Muscle layer of duodenum (tissue), 2 donors: ENCODE data around the gene TPP1.

Experiments used
- H3K27ac ChIP-seq: one replicate; pipeline ENCODE4 v1.7.0; 2013; ENCODE audit warnings: mild to moderate bottlenecking, low read length
- H3K27me3 ChIP-seq: one replicate; pipeline ENCODE4 v1.7.0; 2013; ENCODE audit warnings: low read depth, mild to moderate bottlenecking, control low read depth, low read length
- H3K36me3 ChIP-seq, 2 donors: one replicate each; pipeline ENCODE4 v1.7.0; 2013; ENCODE audit warnings: low read length in 2 of 2, control low read depth in 1 of 2, mild to moderate bottlenecking in 1 of 2; ENCODE audit not compliant: insufficient read depth in 2 of 2, control insufficient read depth in 1 of 2
- H3K4me1 ChIP-seq, 2 donors: one replicate each; pipeline ENCODE4 v1.7.0; 2013; ENCODE audit warnings: low read length in 2 of 2, mild to moderate bottlenecking in 2 of 2, control low read depth in 1 of 2, moderate library complexity in 1 of 2; ENCODE audit not compliant: insufficient read depth in 2 of 2, control insufficient read depth in 1 of 2
- H3K4me3 ChIP-seq, 2 donors: one replicate each; pipeline ENCODE4 v1.7.0; 2013; ENCODE audit warnings: low read length in 2 of 2, low read depth in 1 of 2, mild to moderate bottlenecking in 1 of 2
- H3K9me3 ChIP-seq, 2 donors: one replicate each; pipeline ENCODE4 v1.7.0; 2013; ENCODE audit warnings: low read length in 2 of 2, control low read depth in 1 of 2, mild to moderate bottlenecking in 1 of 2; ENCODE audit not compliant: control insufficient read depth in 1 of 2
- donor health status: healthy.

The TPP1 gene

GRCh38 chr11:6578134-6578533, 41.1 kb downstream of the TPP1 start:
- H3K4me3 ChIP-seq, result no peak overlapping the region
- H3K9me3 ChIP-seq, result no peaks in the 10 kb centered on the region
- H3K36me3 ChIP-seq, result no peaks in the 10 kb centered on the region
- H3K27ac ChIP-seq, result no peak overlapping the region
- no peaks in the 10 kb centered on the region for H3K27me3 ChIP-seq
- peaks cover 6 to 20% of the 10 kb centered on the region in 2 donors for H3K4me1 ChIP-seq

GRCh38 chr11:6576471-6577373, 42.5 kb downstream of the TPP1 start:
- H3K27ac ChIP-seq, result peak overlapping the region; percentile 32
- no peaks in the 10 kb centered on the region for H3K36me3 ChIP-seq
- no peaks in the 10 kb centered on the region for H3K27me3 ChIP-seq
- H3K4me1 ChIP-seq, result peaks cover 6 to 20% of the 10 kb centered on the region in 2 donors
- H3K9me3 ChIP-seq, result no peaks in the 10 kb centered on the region
- no peak overlapping the region for H3K4me3 ChIP-seq

- peaks cover 6 to 33% of the 10 kb centered on the region in 2 donors for H3K4me1 ChIP-seq
- H3K36me3 ChIP-seq, result no peaks in the 10 kb centered on the region
- no peaks in the 10 kb centered on the region for H3K27me3 ChIP-seq
- no peak overlapping the region for H3K27ac ChIP-seq
- no peak overlapping the region for H3K4me3 ChIP-seq
- no peaks in the 10 kb centered on the region for H3K9me3 ChIP-seq
Observed at GRCh38 chr11:6574816-6575715, 44.2 kb downstream of the TPP1 start.

GRCh38 chr11:6572215-6572614, 47.0 kb downstream of the TPP1 start:
- H3K4me1 ChIP-seq, result peaks cover 5 to 38% of the 10 kb centered on the region in 2 donors
- H3K27me3 ChIP-seq, result no peaks in the 10 kb centered on the region
- no peak overlapping the region for H3K27ac ChIP-seq
- H3K36me3 ChIP-seq, result no peaks in the 10 kb centered on the region
- H3K9me3 ChIP-seq, result no peaks in the 10 kb centered on the region
- H3K4me3 ChIP-seq, result no peak overlapping the region

GRCh38 chr11:6571434-6572008, 47.7 kb downstream of the TPP1 start:
- Histone ChIP-seq H3K36me3 (no peaks in the 10 kb centered on the region), H3K4me1 (peaks cover 5 to 32% of the 10 kb centered on the region in 2 donors), H3K27ac (no peak overlapping the region), H3K4me3 (peak overlapping the region in 1 of 2 donors; percentile 61), H3K27me3 (no peaks in the 10 kb centered on the region), H3K9me3 (no peaks in the 10 kb centered on the region)

GRCh38 chr11:6570691-6571427, 48.4 kb downstream of the TPP1 start:
- H3K27me3 ChIP-seq, result no peaks in the 10 kb centered on the region
- H3K4me3 ChIP-seq, result peak overlapping the region in 1 of 2 donors; percentile 61
- H3K36me3 ChIP-seq, result no peaks in the 10 kb centered on the region
- H3K27ac ChIP-seq, result no peak overlapping the region
- H3K4me1 ChIP-seq, result peaks cover 5 to 26% of the 10 kb centered on the region in 2 donors
- no peaks in the 10 kb centered on the region for H3K9me3 ChIP-seq

- Histone ChIP-seq H3K36me3 (no peaks in the 10 kb centered on the region), H3K4me3 (no peak overlapping the region)
Observed at GRCh38 chr11:6569706-6570105, 49.5 kb downstream of the TPP1 start.

GRCh38 chr11:6568191-6568918, 50.9 kb downstream of the TPP1 start:
- Histone ChIP-seq H3K4me3 (no peak overlapping the region), H3K36me3 (peaks cover 0 to 2% of the 10 kb centered on the region in 2 donors), H3K27ac (no peak overlapping the region), H3K27me3 (no peaks in the 10 kb centered on the region), H3K9me3 (no peaks in the 10 kb centered on the region), H3K4me1 (peaks cover 5 to 20% of the 10 kb centered on the region in 2 donors)

More at GRCh38 chr11:6569706-6570105, 49.5 kb downstream of the TPP1 start:
- Histone ChIP-seq H3K4me1 (peaks cover 5 to 20% of the 10 kb centered on the region in 2 donors), H3K27ac (no peak overlapping the region), H3K9me3 (no peaks in the 10 kb centered on the region), H3K27me3 (no peaks in the 10 kb centered on the region)

- peaks cover 5 to 20% of the 10 kb centered on the region in 2 donors for H3K4me1 ChIP-seq
- H3K4me3 ChIP-seq, result no peak overlapping the region
- peaks cover 0 to 5% of the 10 kb centered on the region in 2 donors for H3K36me3 ChIP-seq
- H3K9me3 ChIP-seq, result no peaks in the 10 kb centered on the region
- H3K27me3 ChIP-seq, result no peaks in the 10 kb centered on the region
- no peak overlapping the region for H3K27ac ChIP-seq
Observed at GRCh38 chr11:6567371-6567745, 51.9 kb downstream of the TPP1 start.

- H3K4me1 ChIP-seq, result peaks cover 5 to 20% of the 10 kb centered on the region in 2 donors
- H3K4me3 ChIP-seq, result no peak overlapping the region
- H3K9me3 ChIP-seq, result no peaks in the 10 kb centered on the region
- H3K27ac ChIP-seq, result no peak overlapping the region
- peaks cover 0 to 7% of the 10 kb centered on the region in 2 donors for H3K36me3 ChIP-seq
- no peaks in the 10 kb centered on the region for H3K27me3 ChIP-seq
Observed at GRCh38 chr11:6566704-6567370, 52.4 kb downstream of the TPP1 start.
